T-helper 9 cell (primary cell): ENCODE results near the gene MTHFD1L.
"Not testable (repeated sequence)": the region's sequence is repeated elsewhere in the genome, so short reads cannot be mapped to it uniquely, and the experiment has no call there.

Source experiments
- DNase-seq: peaks from one replicate; pipeline ENCODE4 v3.0.0-alpha.2; 2020
- total RNA-seq, 2 donors: gene quantifications; one replicate each; lab custom pipeline; 2026; lab: John Stamatoyannopoulos, UW

MTHFD1L gene
- total RNA-seq: 12.3 to 87.1 reads per million in 2 donors

- peak; percentile 62 for DNase-seq
These were observed at the start of gene MTHFD1L for GRCh38 chr6:150865406-150866146. Gene MTHFD1L (plus strand): TSS chr6:150865702. CDS start chr6:150865823, 121 bp downstream.

GRCh38 chr6:150816554-150816953 lies 48.9 kb upstream of the MTHFD1L start:
- not testable (repeated sequence) for DNase-seq

- DNase-seq: no peak
These were observed 42.6 kb upstream of the MTHFD1L start for GRCh38 chr6:150822932-150823331.

GRCh38 chr6:150826788-150827187 lies 38.7 kb upstream of the MTHFD1L start:
- DNase-seq: no peak

GRCh38 chr6:150828107-150828506 lies 37.4 kb upstream of the MTHFD1L start:
- DNase-seq: not testable (repeated sequence)

GRCh38 chr6:150830439-150831165 lies 34.9 kb upstream of the MTHFD1L start:
- DNase-seq: no peak

- DNase-seq: no peak
These were observed 33.9 kb upstream of the MTHFD1L start for GRCh38 chr6:150831577-150831976.

GRCh38 chr6:150835620-150836019 lies 29.9 kb upstream of the MTHFD1L start:
- no peak for DNase-seq

GRCh38 chr6:150840185-150840584 lies 25.3 kb upstream of the MTHFD1L start:
- DNase-seq: no peak

GRCh38 chr6:150841189-150841588 lies 24.3 kb upstream of the MTHFD1L start:
- DNase-seq: no peak

- DNase-seq: no peak
These were observed 23.8 kb upstream of the MTHFD1L start for GRCh38 chr6:150841697-150842096.

GRCh38 chr6:150844371-150844770 lies 21.1 kb upstream of the MTHFD1L start:
- no peak for DNase-seq

- no peak for DNase-seq
These were observed 18.9 kb upstream of the MTHFD1L start for GRCh38 chr6:150846641-150847040.

GRCh38 chr6:150848400-150848799 lies 17.1 kb upstream of the MTHFD1L start:
- no peak for DNase-seq

- DNase-seq: not testable (repeated sequence)
These were observed 11.1 kb upstream of the MTHFD1L start for GRCh38 chr6:150854392-150854791.

GRCh38 chr6:150855171-150855570 lies 10.3 kb upstream of the MTHFD1L start:
- DNase-seq: not testable (repeated sequence)

- DNase-seq: no peak
These were observed 8.2 kb upstream of the MTHFD1L start for GRCh38 chr6:150857062-150857944.

GRCh38 chr6:150857945-150858308 lies 7.6 kb upstream of the MTHFD1L start:
- DNase-seq: no peak

- not testable (repeated sequence) for DNase-seq
These were observed 3.9 kb upstream of the MTHFD1L start for GRCh38 chr6:150861448-150862168.

GRCh38 chr6:150863213-150863928 lies 2.1 kb upstream of the MTHFD1L start:
- DNase-seq: no peak

- no peak for DNase-seq
These were observed 478 bp upstream of the MTHFD1L start for GRCh38 chr6:150865043-150865405.
